ENCODE data around the gene NUP88. TPM values are rescaled to one million over a fixed set of nuclear protein-coding genes. Genes with fewer than 3 reads are reported as not detected.

Gene NUP88
- total RNA-seq, 1 experiment from 2014 or later: 50.5 TPM

GRCh38 chr17:5444209-5444608 lies 24.7 kb upstream of the NUP88 start:
- Histone ChIP-seq H3K27me3 (ENCODE audit: control insufficient read depth, insufficient read depth, low read length) (no peaks in the 10 kb centered on the region), H3K4me1 (ENCODE audit: control insufficient read depth, insufficient read depth, low read length) (peaks cover 5% of the 10 kb centered on the region; the same call in 1 of the 2 replicates), H3K36me3 (ENCODE audit: control insufficient read depth, insufficient read depth, low read length) (peaks cover 3% of the 10 kb centered on the region), H3K27ac (ENCODE audit: low read length) (no peak overlapping the region), H3K4me3 (ENCODE audit: low read depth in 2 of 2, low read length in 2 of 2) (no peak overlapping the region), H3K9me3 (ENCODE audit: control insufficient read depth, insufficient read depth, low read depth, low read length) (no peaks in the 10 kb centered on the region)
- intact Hi-C loops (cut with micrococcal nuclease; ENCODE audit: unreplicated experiment): no loop called here
- in situ Hi-C loops (cut with HindIII; ENCODE audit: low pct_unique_long_range_greater_than_20kb, low sequenced_read_pairs): no loop called here
- DNase-seq (ENCODE audit: low read depth, low spot score) (no peak), ATAC-seq (no peak)
- POLR2A ChIA-PET: no interaction called here
- no TSS peak for BruUV-seq (replicated peaks)
- TF ChIP-seq SIN3A (IDR thresholded peaks at IDR 0.05; ENCODE audit: borderline replicate concordance, insufficient read depth, low read depth, low read length): no peak
- CTCF ChIA-PET: no interaction called here

GRCh38 chr17:5443728-5444127 lies 24.3 kb upstream of the NUP88 start:
- no TSS peak for BruUV-seq (replicated peaks)
- Histone ChIP-seq H3K9me3 (ENCODE audit: control insufficient read depth, insufficient read depth, low read depth, low read length) (no peaks in the 10 kb centered on the region), H3K4me1 (ENCODE audit: control insufficient read depth, insufficient read depth, low read length) (peaks cover 5% of the 10 kb centered on the region; the same call in 1 of the 2 replicates), H3K27me3 (ENCODE audit: control insufficient read depth, insufficient read depth, low read length) (no peaks in the 10 kb centered on the region), H3K36me3 (ENCODE audit: control insufficient read depth, insufficient read depth, low read length) (peaks cover 3% of the 10 kb centered on the region), H3K4me3 (ENCODE audit: low read depth in 2 of 2, low read length in 2 of 2) (no peak overlapping the region), H3K27ac (ENCODE audit: low read length) (no peak overlapping the region)
- TF ChIP-seq SIN3A (IDR thresholded peaks at IDR 0.05; ENCODE audit: borderline replicate concordance, insufficient read depth, low read depth, low read length) (no peak), REST (IDR thresholded peaks at IDR 0.05; ENCODE audit: insufficient read depth in 1 of 2, low read depth in 2 of 2, low read length in 1 of 2) (no peak), TCF7L2 (IDR thresholded peaks at IDR 0.05; ENCODE audit: low read depth, low read length) (no peak), CTCF (IDR thresholded peaks at IDR 0.05) (no peak), POLR2AphosphoS5 (IDR thresholded peaks at IDR 0.05; ENCODE audit: low read depth, low read length) (no peak)
- in situ Hi-C loops (cut with HindIII; ENCODE audit: low pct_unique_long_range_greater_than_20kb, low sequenced_read_pairs): no loop called here
- no peak for ATAC-seq
- no peak for DNase-seq (ENCODE audit: low read depth, low spot score)
- CTCF ChIA-PET: no interaction called here
- POLR2A ChIA-PET: no interaction called here
- intact Hi-C loops (cut with micrococcal nuclease; ENCODE audit: unreplicated experiment): no loop called here

- no peaks in the 10 kb centered on the region for H3K9me3 ChIP-seq (ENCODE audit: control insufficient read depth, insufficient read depth, low read depth, low read length)
- H3K27ac ChIP-seq (ENCODE audit: low read length): peak overlapping the region; percentile 76
- ChIA-PET CTCF (interaction anchor here (0.7 to 1.4 kb wide), 3 partner anchors 20 to 997 kb away, joined by 3 to 4 read pairs (median 3); partner anchors contain the start of genes NUP88 and RPAIN), POLR2A (interaction anchor here (1.1 kb wide), 1 partner anchor 20 kb away, joined by 3 read pairs; the partner anchor contains the start of gene NUP88)
- peaks cover 5% of the 10 kb centered on the region; the same call in 1 of the 2 replicates for H3K4me1 ChIP-seq (ENCODE audit: control insufficient read depth, insufficient read depth, low read length)
- peak overlapping the region; percentile 87 to 94 for H3K4me3 ChIP-seq (ENCODE audit: low read depth in 2 of 2, low read length in 2 of 2)
- intact Hi-C loops (cut with micrococcal nuclease; ENCODE audit: unreplicated experiment): no loop called here
- no peak for TF ChIP-seq POLR2AphosphoS5 (IDR thresholded peaks at IDR 0.05; ENCODE audit: low read depth, low read length)
- TF ChIP-seq TCF7L2 (IDR thresholded peaks at IDR 0.05; ENCODE audit: low read depth, low read length): no peak
- TF ChIP-seq SIN3A (IDR thresholded peaks at IDR 0.05; ENCODE audit: borderline replicate concordance, insufficient read depth, low read depth, low read length): no peak
- no peak for TF ChIP-seq REST (IDR thresholded peaks at IDR 0.05; ENCODE audit: insufficient read depth in 1 of 2, low read depth in 2 of 2, low read length in 1 of 2)
- TF ChIP-seq CTCF (IDR thresholded peaks at IDR 0.05): peak; percentile 80; the same call in 1 of the 2 replicates
- no TSS peak for BruUV-seq (replicated peaks)
- no peaks in the 10 kb centered on the region for H3K27me3 ChIP-seq (ENCODE audit: control insufficient read depth, insufficient read depth, low read length)
- in situ Hi-C loops (cut with HindIII; ENCODE audit: low pct_unique_long_range_greater_than_20kb, low sequenced_read_pairs): no loop called here
- ATAC-seq: no peak
- no peak for DNase-seq (ENCODE audit: low read depth, low spot score)
- peaks cover 18% of the 10 kb centered on the region for H3K36me3 ChIP-seq (ENCODE audit: control insufficient read depth, insufficient read depth, low read length)
Measured at GRCh38 chr17:5439446-5439764, 19.9 kb upstream of the NUP88 start.

Measured in Panc1 (cell line).